ENCODE results near the gene SZT2.

Gene SZT2

DNA sequence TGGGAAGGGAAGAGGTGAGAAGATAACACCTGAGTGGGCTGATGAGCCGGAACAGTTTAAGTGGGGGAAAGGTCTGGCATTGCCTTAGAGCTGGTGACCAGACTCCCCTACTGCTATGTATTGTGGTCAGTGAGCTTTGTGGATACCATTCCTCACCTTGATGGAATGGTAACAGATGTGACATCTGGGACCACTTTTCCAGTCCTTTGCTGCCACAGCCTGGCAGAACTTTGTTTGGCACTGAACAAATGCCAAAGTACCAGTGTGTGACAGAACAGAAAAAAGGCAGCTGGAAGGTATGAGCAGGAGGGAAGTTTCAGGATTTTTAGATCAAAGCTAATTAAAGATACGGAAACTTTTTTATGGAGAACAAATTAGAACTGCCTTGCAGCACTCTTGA is 6.2 kb upstream of the SZT2 start:
- H3K4me3 ChIP-seq (ENCODE audit: low read depth, low read length) = no peak overlapping the region
- TF ChIP-seq, protein P1, sequence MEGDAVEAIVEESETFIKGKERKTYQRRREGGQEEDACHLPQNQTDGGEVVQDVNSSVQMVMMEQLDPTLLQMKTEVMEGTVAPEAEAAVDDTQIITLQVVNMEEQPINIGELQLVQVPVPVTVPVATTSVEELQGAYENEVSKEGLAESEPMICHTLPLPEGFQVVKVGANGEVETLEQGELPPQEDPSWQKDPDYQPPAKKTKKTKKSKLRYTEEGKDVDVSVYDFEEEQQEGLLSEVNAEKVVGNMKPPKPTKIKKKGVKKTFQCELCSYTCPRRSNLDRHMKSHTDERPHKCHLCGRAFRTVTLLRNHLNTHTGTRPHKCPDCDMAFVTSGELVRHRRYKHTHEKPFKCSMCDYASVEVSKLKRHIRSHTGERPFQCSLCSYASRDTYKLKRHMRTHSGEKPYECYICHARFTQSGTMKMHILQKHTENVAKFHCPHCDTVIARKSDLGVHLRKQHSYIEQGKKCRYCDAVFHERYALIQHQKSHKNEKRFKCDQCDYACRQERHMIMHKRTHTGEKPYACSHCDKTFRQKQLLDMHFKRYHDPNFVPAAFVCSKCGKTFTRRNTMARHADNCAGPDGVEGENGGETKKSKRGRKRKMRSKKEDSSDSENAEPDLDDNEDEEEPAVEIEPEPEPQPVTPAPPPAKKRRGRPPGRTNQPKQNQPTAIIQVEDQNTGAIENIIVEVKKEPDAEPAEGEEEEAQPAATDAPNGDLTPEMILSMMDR (IDR thresholded peaks at IDR 0.05; ENCODE audit: control insufficient read depth, extremely low read depth, insufficient read depth) = peak; percentile 32; the same call in 1 of the 2 replicates
- DNase-seq (ENCODE audit: low read depth) = no peak

DNA sequence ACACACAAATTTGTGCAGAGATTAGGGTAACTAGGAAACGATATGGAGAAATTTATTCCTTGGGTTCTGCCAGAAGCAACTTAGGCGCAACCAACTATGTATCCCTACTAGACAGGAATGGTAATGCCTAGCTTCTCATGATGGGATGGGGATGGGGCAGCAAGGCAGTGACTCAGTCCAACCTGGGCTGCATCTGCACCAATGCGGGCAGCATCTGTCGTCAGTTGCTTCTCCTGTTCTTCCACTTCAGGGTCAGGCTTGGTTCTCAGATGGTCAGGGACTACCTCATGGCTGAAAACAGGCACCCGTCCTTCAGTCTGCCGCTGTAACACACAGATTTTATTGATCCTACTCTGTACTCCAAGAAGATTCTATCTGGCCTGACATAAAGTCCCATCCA is 3.0 kb upstream of the SZT2 start:
- TF ChIP-seq, protein P1 (IDR thresholded peaks at IDR 0.05; ENCODE audit: control insufficient read depth, extremely low read depth, insufficient read depth) = no peak
- DNase-seq (ENCODE audit: low read depth) = no peak
- no peak overlapping the region for H3K4me3 ChIP-seq (ENCODE audit: low read depth, low read length)

DNA sequence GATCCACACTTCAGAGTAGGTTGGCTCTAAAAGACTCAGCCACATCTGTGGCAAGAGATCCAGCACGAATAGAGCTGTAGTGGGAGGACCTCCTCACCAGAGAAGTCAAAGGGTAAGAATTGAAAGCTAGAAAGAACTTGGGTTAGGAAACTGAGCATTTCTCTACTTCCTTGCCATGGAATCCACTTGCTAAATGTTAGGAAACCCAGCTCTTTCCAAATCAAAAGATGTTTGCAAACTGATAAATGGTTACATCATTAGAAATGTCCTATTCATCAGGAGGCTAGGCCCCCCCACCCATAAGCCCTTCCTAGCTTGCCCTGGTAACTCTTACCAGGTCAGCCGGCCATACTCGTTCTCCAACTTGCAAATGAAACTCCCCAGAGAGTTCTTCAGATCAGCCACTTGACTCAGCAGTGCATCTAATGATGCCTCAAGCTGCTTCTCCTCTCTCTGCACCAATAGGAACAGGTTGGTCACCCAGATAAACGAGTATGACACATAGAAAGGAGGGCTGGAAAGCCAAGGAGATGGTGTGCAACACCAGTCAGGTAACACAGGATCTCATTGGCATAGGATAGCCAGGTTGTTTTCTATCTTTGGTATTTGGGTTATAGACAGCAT is 1.6 kb upstream of the SZT2 start:
- TF ChIP-seq, protein P1 (IDR thresholded peaks at IDR 0.05; ENCODE audit: control insufficient read depth, extremely low read depth, insufficient read depth) = no peak
- no peak for DNase-seq (ENCODE audit: low read depth)
- peak overlapping the region; percentile 92 for H3K4me3 ChIP-seq (ENCODE audit: low read depth, low read length)

DNA sequence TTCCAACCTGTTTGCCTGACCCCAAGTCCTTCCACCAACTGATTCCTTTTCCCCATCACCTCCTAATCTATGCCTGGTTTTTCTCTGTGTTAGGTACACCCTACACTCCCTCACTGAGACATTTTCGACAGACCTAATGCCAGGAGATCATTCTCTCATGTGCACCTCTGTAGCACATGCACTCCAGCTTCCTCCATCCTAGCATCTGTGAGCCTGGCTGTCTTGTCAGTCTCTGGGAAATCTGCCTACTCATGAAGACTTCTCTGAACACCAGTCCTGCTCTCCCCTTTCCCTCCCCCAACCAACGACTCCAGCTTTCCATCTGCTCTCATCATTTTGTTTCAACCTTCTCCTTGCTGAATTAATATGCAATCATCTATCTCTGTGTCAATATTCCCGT is 1.1 kb upstream of the SZT2 start:
- H3K4me3 ChIP-seq (ENCODE audit: low read depth, low read length) = peak overlapping the region; percentile 92
- no peak for DNase-seq (ENCODE audit: low read depth)
- TF ChIP-seq, protein P1 (IDR thresholded peaks at IDR 0.05; ENCODE audit: control insufficient read depth, extremely low read depth, insufficient read depth) = no peak

DNA sequence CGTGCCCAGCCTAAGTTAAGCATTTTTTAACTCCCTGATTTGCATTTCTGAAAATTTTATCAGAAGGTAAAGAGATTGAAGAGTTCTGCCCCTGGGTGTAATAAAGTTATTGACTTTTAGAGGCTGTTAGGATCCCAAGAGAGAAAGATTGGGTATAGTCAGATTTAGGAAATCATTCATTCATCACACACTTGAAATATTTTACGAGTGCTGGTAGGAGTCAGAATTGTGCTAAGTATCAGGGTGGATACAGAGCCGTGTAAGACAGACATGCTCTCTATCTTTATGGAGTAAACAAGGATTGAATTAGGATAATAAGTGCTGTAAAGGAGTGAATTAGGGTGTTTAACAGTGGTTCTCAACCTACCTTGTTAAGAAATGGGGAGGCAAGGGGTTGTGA is 3.0 kb downstream of the SZT2 start:
- DNase-seq (ENCODE audit: low read depth) = no peak
- TF ChIP-seq, protein P1 (IDR thresholded peaks at IDR 0.05; ENCODE audit: control insufficient read depth, extremely low read depth, insufficient read depth) = no peak
- H3K4me3 ChIP-seq (ENCODE audit: low read depth, low read length) = no peak overlapping the region

DNA sequence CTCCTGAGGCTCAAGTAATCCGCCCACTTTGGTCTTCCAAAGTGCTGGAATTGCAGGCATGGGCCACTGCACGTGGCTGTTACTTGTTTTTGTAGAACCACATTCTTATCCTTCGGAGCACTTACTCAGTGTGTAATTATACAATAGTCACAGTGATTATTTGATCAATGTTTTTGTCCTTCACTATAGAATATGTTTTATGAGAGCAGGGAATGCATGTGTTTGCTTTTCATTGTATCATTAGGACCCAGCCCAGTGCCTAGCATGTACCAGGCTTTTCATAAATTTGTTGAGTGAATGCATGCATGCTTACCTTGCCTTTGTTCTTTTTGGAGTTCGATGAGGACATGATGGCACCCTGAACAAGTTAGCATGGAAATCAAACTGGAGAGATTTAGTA is 5.8 kb downstream of the SZT2 start:
- no peak overlapping the region for H3K4me3 ChIP-seq (ENCODE audit: low read depth, low read length)
- peak; percentile 60 for DNase-seq (ENCODE audit: low read depth)

More for the DNA sequence above, 5.8 kb downstream of the SZT2 start:
- TF ChIP-seq, protein P1 (IDR thresholded peaks at IDR 0.05; ENCODE audit: control insufficient read depth, extremely low read depth, insufficient read depth) = no peak
